Nucleus accumbens (tissue), 56 donors: ENCODE data around the gene TSPAN15.
"Not testable (repeated sequence)": the region's sequence is repeated elsewhere in the genome, so short reads cannot be mapped to it uniquely, and the experiment has no call there.

Experiments
- DNase-seq, 56 donors: peaks; one replicate each; lab custom pipeline; 2025; lab: John Stamatoyannopoulos, UW

Gene TSPAN15

GRCh38 chr10:69517271-69517848 is 66.1 kb downstream of the TSPAN15 start:
- no peak for DNase-seq

GRCh38 chr10:69527961-69528360 is 76.7 kb downstream of the TSPAN15 start:
- no peak for DNase-seq

GRCh38 chr10:69533658-69534057 is 82.4 kb downstream of the TSPAN15 start:
- no peak for DNase-seq

DNA sequence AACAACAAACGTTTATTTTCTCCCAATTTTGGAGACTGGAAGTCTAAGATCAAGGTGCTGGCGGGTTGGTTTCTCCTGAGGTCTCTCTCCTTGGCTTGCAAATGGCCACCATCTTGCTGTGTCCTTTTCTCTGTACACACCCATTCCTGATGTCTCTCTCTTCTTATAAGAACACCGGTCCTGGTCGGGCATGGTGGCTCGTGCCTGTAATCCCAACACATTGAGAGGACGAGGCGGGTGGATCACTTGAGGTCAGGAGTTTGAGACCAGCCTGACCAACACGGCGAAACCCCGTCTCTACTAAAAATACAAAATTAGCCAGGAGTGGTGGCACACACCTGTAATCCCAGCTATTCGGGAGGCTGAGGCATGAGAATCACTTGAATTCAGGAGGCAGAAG is 85.3 kb downstream of the TSPAN15 start:
- not testable (repeated sequence) for DNase-seq

DNA sequence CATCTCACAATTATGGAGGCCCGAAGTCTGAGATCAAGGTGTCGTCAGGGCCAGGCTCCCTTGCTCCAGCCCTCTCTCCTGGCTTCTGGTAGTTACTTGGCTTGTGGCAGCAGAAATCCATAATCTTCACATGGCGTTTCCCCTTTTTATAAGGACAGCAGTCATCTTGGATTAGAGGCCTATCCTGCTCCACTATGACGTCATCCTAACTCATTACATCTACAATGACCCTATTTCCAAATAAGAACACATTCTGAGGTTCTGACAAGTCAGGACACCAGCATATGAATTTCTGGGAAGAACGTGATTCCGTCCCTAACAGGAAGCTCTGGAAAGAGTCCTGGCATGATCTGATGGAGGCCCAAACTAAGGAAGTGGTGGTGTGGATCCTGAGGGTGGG is 86.2 kb downstream of the TSPAN15 start:
- DNase-seq = no peak

- no peak for DNase-seq
Measured at GRCh38 chr10:69538461-69538860, 87.2 kb downstream of the TSPAN15 start.

GRCh38 chr10:69541463-69541862 is 90.2 kb downstream of the TSPAN15 start:
- DNase-seq = no peak

DNA sequence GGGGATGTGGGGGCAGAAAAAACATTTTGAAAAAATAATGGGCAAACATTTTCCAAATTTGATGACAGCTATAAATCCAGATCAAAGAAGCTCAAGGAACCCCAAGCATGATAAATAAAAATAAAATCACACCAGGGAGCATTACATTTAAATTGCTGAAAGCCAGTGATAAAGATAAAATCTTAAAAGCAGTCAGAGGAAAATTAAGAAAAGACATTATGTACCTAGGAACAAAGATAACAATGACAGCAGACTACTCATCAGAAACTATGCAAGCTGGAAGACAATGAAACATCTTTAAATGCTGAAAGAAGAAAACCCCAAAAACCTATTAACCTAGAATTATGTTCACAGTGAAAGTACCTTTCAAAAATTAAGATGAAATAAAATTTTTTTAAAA is 98.7 kb downstream of the TSPAN15 start:
- no peak for DNase-seq

DNA sequence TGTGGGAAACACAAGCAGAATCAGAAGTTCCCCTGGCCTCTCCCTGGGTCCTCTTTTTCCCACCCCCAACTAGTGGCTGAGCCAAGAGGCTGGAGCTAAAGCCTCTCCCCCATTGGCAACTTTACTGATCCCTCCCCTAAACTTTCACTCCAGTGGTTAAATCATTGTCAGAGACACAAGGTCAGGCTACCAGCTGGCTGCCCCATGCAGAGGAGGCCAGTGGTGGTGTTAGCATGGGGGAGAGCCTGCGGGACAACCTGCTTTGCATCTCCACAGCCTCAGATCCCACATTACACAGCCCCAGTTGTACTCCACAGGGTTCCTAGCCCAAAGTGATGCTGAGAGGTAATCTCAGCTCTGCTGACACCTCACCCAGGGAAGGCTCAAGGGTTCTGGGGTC is 101.0 kb downstream of the TSPAN15 start:
- DNase-seq = no peak

GRCh38 chr10:69553328-69553727 is 102.1 kb downstream of the TSPAN15 start:
- DNase-seq = no peak

DNA sequence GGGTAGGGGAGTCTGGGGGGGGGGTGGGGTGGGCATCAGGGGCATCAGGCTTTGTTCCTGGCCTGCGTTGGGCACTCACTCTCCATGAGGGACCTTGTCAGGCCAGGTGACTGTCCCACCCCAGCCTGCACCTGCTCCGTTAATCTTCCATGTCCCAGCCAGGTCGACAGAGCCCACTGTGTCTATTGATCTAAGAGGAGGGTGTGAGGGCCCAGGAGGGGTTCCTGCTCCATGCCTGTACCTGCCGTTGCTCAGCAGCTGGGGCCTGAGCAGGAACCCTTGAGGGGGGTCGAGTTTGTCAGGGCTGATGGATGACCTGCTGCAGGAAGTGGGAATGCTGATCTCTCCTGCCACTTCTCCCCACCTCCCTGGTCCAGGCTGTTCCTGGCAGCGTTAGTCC is 103.3 kb downstream of the TSPAN15 start:
- no peak for DNase-seq
